IMR-90 (cell line): ENCODE results near the gene SPAG8. TPM values are rescaled to one million over a fixed set of nuclear protein-coding genes. Genes with fewer than 3 reads are reported as not detected.

Experiments
- ATAC-seq: fragments of 200-7000 bp; cut with Tn5 transposase; 2 replicates; pipeline ENCODE4 v1.9.1; 2020; ENCODE audit warnings: low read depth, mild to moderate bottlenecking, moderate library complexity
- BruUV-seq: library from RNA; stranded (reverse); fragments of 400-500 nt; replicated peaks from 2 replicates; lab custom pipeline; 2021; lab: Mats Ljungman, UMichigan
- CTCF ChIA-PET: fragments of 300-600 bp; formaldehyde crosslinking; extraction: SDS; loops from one replicate; lab custom pipeline; 2021; ENCODE audit warnings: antibody characterized with exemption; lab: Yijun Ruan, JAX
- POLR2A ChIA-PET: fragments of 300-600 bp; sonication (Branson Sonifier 250); formaldehyde crosslinking; loops from one replicate; lab custom pipeline; 2022; ENCODE audit warnings: antibody characterized with exemption; ENCODE audit not compliant: unreplicated experiment; lab: Charles Lee
- DNase-seq: peaks from one replicate; pipeline ENCODE4 v3.0.0; 2013
- H2AFZ ChIP-seq: replicated peaks from 2 replicates; pipeline ENCODE3; 2013; ENCODE audit warnings: low read length, mild to moderate bottlenecking; ENCODE audit not compliant: poor library complexity
- H2AK5ac ChIP-seq: 2 replicates; pipeline ENCODE4 v1.6.1; 2013; ENCODE audit warnings: low read depth, low read length, inconsistent platforms
- H2AK9ac ChIP-seq: replicated peaks from 2 replicates; pipeline ENCODE3; 2013; ENCODE audit warnings: mild to moderate bottlenecking, low read depth, low read length, moderate library complexity; ENCODE audit not compliant: poor library complexity
- H2BK120ac ChIP-seq: 2 replicates; pipeline ENCODE4 v1.6.1; 2013; ENCODE audit warnings: low read depth, low read length, inconsistent platforms
- H2BK15ac ChIP-seq: 3 replicates; pipeline ENCODE4 v1.6.1; 2013; ENCODE audit warnings: low read depth, low read length, inconsistent platforms
- H2BK20ac ChIP-seq: 2 replicates; pipeline ENCODE4 v1.6.1; 2013; ENCODE audit warnings: low read depth, mild to moderate bottlenecking, inconsistent platforms, low read length, moderate library complexity
- H2BK5ac ChIP-seq: 2 replicates; pipeline ENCODE4 v1.6.1; 2013; ENCODE audit warnings: mild to moderate bottlenecking, low read depth, low read length, inconsistent platforms; ENCODE audit not compliant: poor library complexity, severe bottlenecking
- H3K14ac ChIP-seq: replicated peaks from 2 replicates; pipeline ENCODE4 v1.6.1; 2013; ENCODE audit warnings: low read depth, low read length, inconsistent platforms
- H3K18ac ChIP-seq: 2 replicates; pipeline ENCODE4 v1.6.1; 2013; ENCODE audit warnings: low read depth, low read length, control low read depth
- H3K23ac ChIP-seq: 2 replicates; pipeline ENCODE4 v1.6.1; 2013; ENCODE audit warnings: low read depth, low read length, inconsistent platforms
- H3K27ac ChIP-seq: 2 replicates; pipeline ENCODE4 v1.5.1; 2013; ENCODE audit warnings: mild to moderate bottlenecking, control low read depth, low read length; ENCODE audit not compliant: insufficient read depth
- H3K27me3 ChIP-seq: 2 replicates; pipeline ENCODE4 v1.6.1; 2013; ENCODE audit warnings: low read length; ENCODE audit not compliant: control insufficient read depth, insufficient read depth
- H3K36me3 ChIP-seq: 2 replicates; pipeline ENCODE4 v1.6.1; 2013; ENCODE audit warnings: low read length, mixed read lengths; ENCODE audit not compliant: control insufficient read depth, insufficient read depth
- H3K4ac ChIP-seq: 2 replicates; pipeline ENCODE4 v1.6.1; 2013; ENCODE audit warnings: low read depth, low read length, inconsistent platforms
- H3K4me1 ChIP-seq: 2 replicates; pipeline ENCODE4 v1.6.1; 2013; ENCODE audit warnings: low read length, mixed read lengths; ENCODE audit not compliant: control insufficient read depth, insufficient read depth
- H3K4me2 ChIP-seq: 2 replicates; pipeline ENCODE4 v1.6.1; 2013; ENCODE audit warnings: low read depth, mild to moderate bottlenecking, control low read depth, low read length, moderate library complexity
- H3K4me3 ChIP-seq: 2 replicates; pipeline ENCODE4 v1.5.1; 2013; ENCODE audit warnings: low read depth, mild to moderate bottlenecking, control low read depth, low read length, moderate library complexity; ENCODE audit not compliant: insufficient read depth
- H3K56ac ChIP-seq: 2 replicates; pipeline ENCODE4 v1.6.1; 2013; ENCODE audit warnings: low read length, inconsistent platforms; ENCODE audit not compliant: insufficient read depth; ENCODE audit errors: extremely low read depth
- H3K79me1 ChIP-seq, 2 experiments: 2 replicates each; pipeline ENCODE4 v1.6.1; 2013; ENCODE audit warnings: low read length in 2 of 2, inconsistent platforms in 1 of 2, low read depth in 1 of 2
- H3K9ac ChIP-seq: 2 replicates; pipeline ENCODE4 v1.6.1; 2013; ENCODE audit warnings: low read depth, low read length, control low read depth
- H3K9me1 ChIP-seq: 2 replicates; pipeline ENCODE4 v1.6.1; 2013; ENCODE audit warnings: low read length, inconsistent platforms; ENCODE audit not compliant: insufficient read depth
- H3K9me3 ChIP-seq: 2 replicates; pipeline ENCODE4 v1.6.1; 2013; ENCODE audit warnings: low read length; ENCODE audit not compliant: control insufficient read depth, insufficient read depth
- H4K20me1 ChIP-seq: 2 replicates; pipeline ENCODE4 v1.6.1; 2013; ENCODE audit warnings: low read length, inconsistent platforms; ENCODE audit not compliant: insufficient read depth
- H4K5ac ChIP-seq: 2 replicates; pipeline ENCODE4 v1.6.1; 2013; ENCODE audit warnings: mild to moderate bottlenecking, low read depth, low read length, control low read depth
- H4K8ac ChIP-seq, 2 experiments: 2 replicates each; pipeline ENCODE4 v1.6.1; 2013; ENCODE audit warnings: low read depth in 2 of 2, low read length in 2 of 2, control low read depth in 1 of 2, inconsistent platforms in 1 of 2
- H4K91ac ChIP-seq: 2 replicates; pipeline ENCODE4 v1.6.1; 2013; ENCODE audit warnings: low read depth, low read length, inconsistent platforms; ENCODE audit not compliant: insufficient read depth
- CEBPB ChIP-seq: IDR thresholded peaks from 2 replicates; pipeline ENCODE4 v1.6.1; 2012; ENCODE audit warnings: low read depth, low read length, improper control_type of control experiment
- FOS ChIP-seq: fragments of 150-350 bp; IDR thresholded peaks from 2 replicates; pipeline ENCODE4 v1.6.1; 2016; ENCODE audit warnings: low read depth, low read length
- RFX5 ChIP-seq: IDR thresholded peaks from 2 replicates; pipeline ENCODE4 v1.8.0; 2012; ENCODE audit warnings: low read depth, mild to moderate bottlenecking, low read length, moderate library complexity
- SMC3 ChIP-seq: fragments of 150-350 bp; IDR thresholded peaks from 2 replicates; pipeline ENCODE4 v1.6.1; 2016; ENCODE audit warnings: low read depth, mild to moderate bottlenecking, antibody characterized with exemption, low read length, moderate library complexity
- WGBS, 2 experiments: methylation state at CpG; one replicate each; pipeline versions ENCODE4 v1.1.5 to v1.1.7; 2013; ENCODE audit warnings: missing lambda C conversion rate in 2 of 2; ENCODE audit not compliant: insufficient read length in 1 of 2; ENCODE audit errors: extremely low coverage in 2 of 2; 5-methylcytosine and 5-hydroxymethylcytosine counted together
- dilution Hi-C: fragments of 300-500 bp; cut with HindIII; formaldehyde crosslinking; loops from one replicate; pipeline ENCODE4 v1.14.3; 2018; ENCODE audit warnings: low sequenced_read_pairs; ENCODE audit not compliant: unreplicated experiment
- in situ Hi-C: fragments of 300-500 bp; cut with MboI; formaldehyde crosslinking; loops from 3 replicates; pipeline ENCODE4 v1.14.3; 2019; ENCODE audit warnings: low sequenced_read_pairs, inconsistent platforms, mixed read lengths
- intact Hi-C: fragments of 100-400 bp; cut with micrococcal nuclease; formaldehyde crosslinking; loops from 2 replicates; pipeline ENCODE4 v1.10.0; 2022
- polyA plus RNA-seq, 3 experiments: library from polyadenylated mRNA; depleted of rRNA; stranded (reverse); fragments of >200 nt; gene quantifications; 2 replicates each; pipeline ENCODE4 v1.2.3, GENCODE V29; 2012; ENCODE audit warnings: low replicate concordance in 1 of 3
- total RNA-seq: library from RNA; depleted of rRNA; stranded (reverse); fragments of >200 nt; gene quantifications from 2 replicates; pipeline ENCODE4 v1.2.3, GENCODE V29; 2012

The SPAG8 gene
- total and polyA plus RNA-seq, 2 of the 4 experiments (the other 2 are of a cell fraction) = 0.72 to 0.84 TPM

- no peak overlapping the region for H2BK20ac ChIP-seq
- H3K79me1 ChIP-seq = peaks cover 10 to 11% of the 10 kb centered on the region in 2 experiments; a peak in 3 of 4 replicates
- no peak overlapping the region for H3K56ac ChIP-seq
- H3K18ac ChIP-seq = no peak overlapping the region
- no peak overlapping the region for H2BK120ac ChIP-seq
- peaks cover 5% of the 10 kb centered on the region for H3K9me1 ChIP-seq
- no peak overlapping the region for H2BK15ac ChIP-seq
- H3K36me3 ChIP-seq = no peaks in the 10 kb centered on the region
- H3K4ac ChIP-seq = no peak overlapping the region
- no peak overlapping the region for H3K9ac ChIP-seq
- H3K14ac ChIP-seq = no peak overlapping the region
- no peak overlapping the region for H4K91ac ChIP-seq
- TF ChIP-seq CEBPB (no peak), FOS (no peak), SMC3 (no peak), RFX5 (no peak)
- H2AFZ ChIP-seq = no peak overlapping the region
- H3K4me2 ChIP-seq = no peak overlapping the region
- no peak overlapping the region for H3K27ac ChIP-seq
- CTCF ChIA-PET = no interaction called here
- H3K4me3 ChIP-seq = no peak overlapping the region
- intact Hi-C loops (loop anchor here (10.0 kb wide), 1 partner anchor 164 kb away; the partner anchor contains the start of genes CCDC107, RMRP and SIT1), dilution Hi-C loops (no loop called here), in situ Hi-C loops (no loop called here)
- POLR2A ChIA-PET = no interaction called here
- H3K9me3 ChIP-seq = no peaks in the 10 kb centered on the region
- no peak overlapping the region for H4K8ac ChIP-seq
- 80% methylated on average over 1 of the region's 3 CpGs; no CpG with 5 or more reads in 1 of the 2 experiments for WGBS, 2 experiments
- H4K5ac ChIP-seq = no peak overlapping the region
- peaks cover 6% of the 10 kb centered on the region; the same call in 1 of the 2 replicates for H3K27me3 ChIP-seq
- H2AK9ac ChIP-seq = no peak overlapping the region
- H2BK5ac ChIP-seq = no peak overlapping the region
- no peak overlapping the region for H3K23ac ChIP-seq
- H2AK5ac ChIP-seq = no peak overlapping the region
- ATAC-seq (no peak), DNase-seq (no peak)
- H4K20me1 ChIP-seq = peaks cover 5% of the 10 kb centered on the region
- BruUV-seq = no TSS peak
- peaks cover 2% of the 10 kb centered on the region; the same call in 1 of the 2 replicates for H3K4me1 ChIP-seq
These were observed 6.3 kb upstream of the SPAG8 start for GRCh38 chr9:35818341-35818740.
